ENCODE measurements around the gene RASGRF2.

The RASGRF2 gene

GRCh38 chr5:81212211-81212751 lies 252.1 kb downstream of the RASGRF2 start:
- no peak for DNase-seq

- DNase-seq, result no peak
Measured at GRCh38 chr5:81213070-81213469, 252.9 kb downstream of the RASGRF2 start.

GRCh38 chr5:81214848-81215247 lies 254.7 kb downstream of the RASGRF2 start:
- no peak for DNase-seq

- no peak for DNase-seq
Measured at GRCh38 chr5:81216152-81216551, 256.0 kb downstream of the RASGRF2 start.

DNA sequence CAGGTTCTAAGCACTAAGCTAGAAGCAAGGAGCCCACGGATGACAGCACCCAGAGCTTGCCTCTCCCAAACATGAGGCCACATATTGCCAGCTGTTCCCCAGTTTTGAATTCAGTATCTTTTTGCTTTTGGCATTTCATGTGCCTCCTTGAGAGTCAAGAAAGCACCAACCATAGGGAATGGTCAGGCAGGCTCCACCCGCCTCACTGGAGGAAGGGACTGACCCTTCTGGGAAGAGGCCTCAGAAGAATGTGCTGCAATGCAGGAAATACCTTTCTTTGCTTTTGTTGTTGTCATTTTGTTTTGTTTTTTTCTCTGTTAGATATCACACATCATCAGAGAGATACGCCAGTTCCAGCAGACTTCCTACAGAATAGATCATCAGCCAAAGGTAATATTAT lies 259.2 kb downstream of the RASGRF2 start:
- DNase-seq, result no peak

DNA sequence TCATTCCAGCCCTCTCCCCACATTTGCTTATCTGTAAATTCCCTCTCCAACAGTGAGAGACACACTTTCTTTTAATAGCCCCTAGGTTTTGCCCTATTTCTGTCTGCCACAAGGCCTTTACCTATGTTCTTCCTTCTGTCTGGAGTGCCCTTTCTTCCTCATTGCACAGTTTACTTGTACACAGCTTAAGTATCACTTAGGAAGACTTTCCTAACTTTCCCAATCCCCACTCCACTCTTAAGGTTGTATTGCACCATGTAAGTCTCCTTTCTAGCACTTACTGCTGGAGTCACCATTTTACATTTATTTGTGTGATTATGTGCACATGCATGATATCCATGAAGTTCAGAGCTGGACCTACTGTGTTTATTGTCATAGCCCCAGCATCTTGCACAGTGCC lies 262.1 kb downstream of the RASGRF2 start:
- DNase-seq, result no peak

GRCh38 chr5:81225463-81225862 lies 265.3 kb downstream of the RASGRF2 start:
- DNase-seq, result no peak

DNA sequence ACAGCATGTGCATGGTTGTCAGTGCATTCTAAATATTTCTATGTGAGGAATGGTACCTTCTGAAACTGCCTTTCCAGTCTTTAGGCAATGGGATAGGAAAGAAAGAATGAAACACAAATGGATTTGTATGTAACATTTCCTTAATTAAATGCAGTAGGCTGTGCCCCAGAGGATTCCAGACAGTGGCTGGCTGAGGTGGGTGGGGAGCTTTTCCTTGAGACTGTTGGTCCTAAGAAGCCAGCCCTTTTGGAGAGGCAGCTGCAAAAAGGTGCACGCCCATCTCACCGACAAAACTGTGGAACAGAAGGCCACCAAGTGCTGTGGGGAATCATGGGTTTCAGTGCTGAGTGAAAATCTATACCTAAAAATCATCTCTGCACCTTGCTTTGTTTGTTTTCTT lies 266.1 kb downstream of the RASGRF2 start:
- DNase-seq, result no peak

DNA sequence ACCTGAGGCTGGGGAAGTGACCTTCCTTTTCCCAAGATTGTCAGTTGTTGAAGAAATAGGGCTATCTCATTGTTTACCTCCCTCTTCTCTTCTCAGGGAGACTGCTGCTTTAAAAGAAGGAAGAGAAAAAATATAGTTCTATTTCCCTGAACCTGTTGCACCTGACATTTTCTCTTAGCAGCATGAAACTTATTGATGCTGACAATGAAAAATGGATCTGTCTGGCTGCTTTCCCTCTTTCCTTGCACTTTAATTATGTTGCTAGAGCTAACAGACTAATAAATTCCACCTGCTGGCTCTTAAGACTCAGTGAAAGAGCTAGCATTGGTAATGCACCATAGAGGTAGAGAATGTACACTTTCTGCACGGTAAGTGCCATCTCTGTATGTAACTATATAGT lies 266.8 kb downstream of the RASGRF2 start:
- no peak for DNase-seq

DNA sequence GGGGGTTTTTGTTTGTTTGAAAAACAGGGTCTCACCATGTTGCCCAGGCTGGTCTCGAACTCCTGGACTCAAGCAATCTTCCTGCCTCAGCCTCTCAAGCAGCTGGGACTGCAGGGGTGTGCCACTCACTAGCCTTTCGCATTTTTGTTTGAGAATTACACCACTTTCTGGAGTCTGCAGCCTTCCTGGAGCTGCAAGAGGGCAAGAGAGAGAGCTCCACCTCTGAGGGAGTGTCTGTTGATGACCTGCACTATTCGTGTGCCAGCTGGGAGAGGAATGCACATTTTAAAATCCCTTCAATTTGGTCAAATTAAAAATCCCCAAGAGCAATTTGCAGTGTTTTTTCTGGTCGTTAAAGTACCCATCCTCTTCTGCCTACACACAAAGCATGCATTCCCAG lies 267.9 kb downstream of the RASGRF2 start:
- DNase-seq, result no peak

- DNase-seq, result no peak
Measured at GRCh38 chr5:81230416-81230815, 270.3 kb downstream of the RASGRF2 start.

DNA sequence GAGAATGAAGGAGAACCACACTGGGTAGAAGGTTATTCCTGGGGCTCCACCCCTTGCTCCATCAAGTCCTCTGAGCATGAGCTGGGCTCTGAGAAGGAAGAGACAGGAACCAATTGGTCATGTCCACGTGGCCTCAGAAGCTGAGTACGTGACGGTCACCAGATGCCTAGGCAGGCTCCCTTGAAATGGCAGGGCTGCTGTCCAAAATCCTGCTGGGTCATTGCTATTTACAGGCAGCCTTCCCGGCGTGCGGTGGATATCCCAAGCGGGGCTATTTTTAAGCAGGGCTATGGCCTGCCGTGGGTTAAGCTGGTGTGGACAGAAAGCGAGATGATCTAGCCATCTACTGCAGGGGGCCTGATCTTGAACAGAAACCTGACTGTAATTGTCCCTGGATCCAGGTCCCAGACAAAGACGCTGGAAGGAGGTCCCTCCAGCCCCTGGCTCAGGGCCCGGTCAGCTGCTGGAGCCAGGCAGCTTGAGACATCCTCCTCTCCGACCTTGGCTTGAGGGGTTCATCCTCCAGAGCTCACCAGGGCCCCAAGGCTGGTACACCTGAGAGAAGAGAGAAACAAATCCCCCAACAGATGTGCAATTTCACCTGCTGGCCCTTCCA lies 272.4 kb downstream of the RASGRF2 start:
- no peak for DNase-seq

DNA sequence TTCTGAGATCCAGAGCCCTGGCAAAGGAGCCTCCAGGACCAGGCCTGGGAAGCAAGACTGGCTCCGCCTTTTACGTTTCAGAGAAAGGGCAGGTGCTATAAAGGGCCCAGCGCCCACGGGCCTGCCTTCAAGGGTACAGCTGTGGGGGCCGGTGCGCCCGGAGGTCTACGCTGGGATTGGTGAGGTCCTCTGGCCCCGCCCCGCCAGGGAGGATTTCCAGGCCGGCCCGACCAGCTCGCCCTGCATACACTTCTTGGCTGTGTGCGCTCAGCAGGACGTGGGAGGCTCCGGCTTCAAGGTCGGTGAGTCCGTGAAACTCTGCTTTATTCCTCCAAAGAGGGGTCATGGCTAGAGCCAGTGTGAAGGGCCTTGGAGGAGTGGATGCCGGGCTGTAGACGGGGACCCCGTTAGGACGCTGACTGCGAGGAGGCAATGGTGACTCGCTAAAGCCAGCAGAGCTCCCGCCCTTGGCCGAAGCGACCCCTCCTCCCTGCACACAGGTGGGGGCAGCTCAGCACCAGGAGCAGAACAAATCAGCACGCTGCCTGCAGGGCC lies 273.0 kb downstream of the RASGRF2 start, which contains the start of gene CKMT2:
CKMT2 (plus strand) TSS at position 243 of the 555 bp plus-strand sequence. CDS start 17,811 bp downstream, outside the sequence.
- DNase-seq, result no peak

- DNase-seq, result no peak
Measured at GRCh38 chr5:81234299-81234698, 274.1 kb downstream of the RASGRF2 start.

GRCh38 chr5:81234801-81235200 lies 274.6 kb downstream of the RASGRF2 start:
- no peak for DNase-seq

DNA sequence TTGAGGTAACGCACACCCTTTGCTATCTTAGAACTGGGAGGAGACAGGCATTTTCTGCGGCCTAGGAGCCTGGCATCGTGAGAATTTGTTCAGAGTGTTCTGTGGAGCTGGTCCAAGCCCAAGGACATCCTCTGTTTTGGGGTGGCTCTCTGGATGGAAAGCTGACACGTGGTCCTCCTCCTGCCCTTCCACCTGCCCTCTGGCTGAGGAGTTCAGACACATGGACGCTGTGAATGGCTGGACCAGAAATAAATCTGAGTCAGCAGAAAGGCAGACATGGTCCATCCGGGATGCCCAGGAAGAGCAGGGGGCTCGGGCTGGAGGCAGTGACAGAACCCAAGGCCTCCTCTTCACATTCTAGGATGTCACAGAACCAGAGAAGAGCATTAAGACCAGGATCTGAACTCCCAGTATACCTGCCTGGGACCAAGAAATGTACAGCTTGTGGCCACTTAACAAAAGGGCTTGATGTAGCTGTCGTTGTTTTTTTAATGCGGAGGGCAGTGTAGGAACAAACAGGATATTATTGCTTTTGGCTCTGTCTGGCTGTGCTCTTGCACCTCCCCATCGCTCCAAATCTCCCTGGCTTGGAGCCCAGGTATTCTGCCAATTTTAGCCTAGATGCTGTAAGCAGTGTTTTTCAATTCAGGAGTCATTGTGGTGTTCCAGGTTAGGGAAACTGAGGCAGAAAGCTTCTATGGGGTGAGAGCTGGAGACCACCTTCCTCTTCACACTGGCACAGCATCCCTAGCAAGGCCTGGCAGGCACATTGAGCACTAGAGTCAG lies 275.3 kb downstream of the RASGRF2 start:
- DNase-seq, result no peak

GRCh38 chr5:81238460-81238859 lies 278.3 kb downstream of the RASGRF2 start:
- no peak for DNase-seq

- DNase-seq, result no peak
Measured at GRCh38 chr5:81239613-81240012, 279.4 kb downstream of the RASGRF2 start.

DNA sequence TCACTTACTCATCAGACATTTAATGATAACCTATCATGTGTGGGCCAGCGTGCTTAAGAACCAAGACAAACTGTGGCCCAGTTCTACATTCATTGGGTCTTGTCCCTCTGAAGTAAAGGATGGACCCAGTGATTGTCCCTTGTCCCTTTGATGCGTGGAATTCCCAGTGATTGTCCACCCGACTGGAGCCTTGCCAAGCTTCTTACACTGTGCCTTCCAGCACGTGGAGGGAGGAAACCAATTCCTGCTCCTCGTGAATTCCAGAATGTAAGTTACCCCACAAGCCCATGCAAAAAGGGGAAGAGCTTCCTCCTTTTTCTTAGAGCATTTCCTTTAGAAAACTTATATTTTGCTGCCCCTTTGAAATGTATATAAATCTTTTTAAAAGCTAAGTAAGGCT lies 280.8 kb downstream of the RASGRF2 start:
- no peak for DNase-seq

DNA sequence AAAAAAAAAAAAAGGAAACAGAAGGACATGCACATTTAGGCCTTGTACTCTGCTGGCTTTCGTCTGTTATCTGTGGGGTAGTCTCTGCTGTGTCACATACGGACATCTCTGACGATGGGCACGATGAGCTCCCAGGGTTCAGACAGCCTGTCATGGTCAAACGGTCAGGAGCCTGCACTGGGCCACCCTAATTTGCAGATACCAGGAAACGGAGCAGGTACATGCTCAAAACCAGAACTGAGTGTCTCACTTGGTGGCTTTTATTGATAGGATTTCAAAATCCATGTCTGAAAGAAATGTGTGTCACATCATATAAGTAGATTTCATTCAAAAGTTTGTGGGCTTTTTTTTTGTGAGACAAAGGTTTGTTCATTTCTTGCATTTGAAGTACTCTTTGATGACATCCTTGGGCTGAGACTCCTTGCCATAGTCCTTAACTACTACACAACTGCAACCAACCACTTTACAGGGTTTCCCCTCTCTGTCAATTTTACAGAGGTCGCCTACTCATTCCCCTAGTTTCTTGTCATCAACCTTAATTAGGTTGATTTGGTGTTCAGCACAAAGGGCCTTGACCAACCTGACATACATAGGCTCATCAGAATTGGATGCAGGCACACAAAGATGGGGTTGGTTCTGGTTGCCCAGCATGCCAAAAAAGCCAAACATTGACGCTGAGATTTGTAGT lies 281.9 kb downstream of the RASGRF2 start:
- DNase-seq, result no peak

DNA sequence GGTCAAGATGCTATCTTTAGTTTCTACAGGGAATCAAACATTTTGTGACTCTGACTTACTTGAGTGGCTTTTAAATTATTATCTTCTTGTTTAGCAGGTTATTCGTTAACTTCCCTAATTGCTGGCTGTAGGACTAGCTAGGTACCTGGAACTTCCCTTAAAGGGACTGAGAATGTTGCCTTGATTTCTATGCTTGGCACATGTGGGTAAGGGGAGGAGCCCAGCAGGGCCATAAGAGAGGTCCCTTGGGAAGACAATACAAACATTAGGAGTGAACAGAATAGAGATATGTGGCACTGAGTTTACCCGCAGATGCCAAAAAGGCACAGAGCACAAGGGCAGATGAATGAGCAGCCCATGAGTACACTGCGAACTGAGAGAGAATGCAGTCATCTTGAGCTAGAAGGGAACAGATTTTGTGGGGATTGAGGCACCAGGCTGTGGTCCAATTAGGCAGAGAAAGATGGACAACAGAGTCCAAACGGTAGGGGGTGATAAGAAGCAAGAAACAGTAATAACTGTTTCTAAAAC lies 282.8 kb downstream of the RASGRF2 start:
- no peak for DNase-seq

GRCh38 chr5:81244451-81244850 lies 284.3 kb downstream of the RASGRF2 start:
- no peak for DNase-seq

- DNase-seq, result no peak
Measured at GRCh38 chr5:81245871-81246235, 285.7 kb downstream of the RASGRF2 start.
